Gastroesophageal sphincter (tissue), 4 donors: Measurements from ENCODE around the gene LZTS2. TPM values are rescaled to one million over a fixed set of nuclear protein-coding genes. Genes with fewer than 3 reads are reported as not detected.
A peak's percentile ranks its signal among the peaks of the same experiment; 100 is the strongest.

Source experiments
- ATAC-seq: fragments of 150-250 bp; one replicate; pipeline ENCODE4 v1.9.1; 2016; ENCODE audit warnings: mild to moderate bottlenecking, moderate library complexity
- H3K27ac ChIP-seq, 4 donors: fragments of 200-600 bp; sonication (generic) in 3 of 4; 1 replicate in 3 of 4; 2 replicates in 1 of 4; pipeline ENCODE4 v1.5.1; 2016 to 2019
- H3K27me3 ChIP-seq: fragments of 200-600 bp; sonication (generic); one replicate; pipeline ENCODE4 v1.5.1; 2019
- H3K36me3 ChIP-seq, 2 donors: fragments of 200-600 bp; sonication (generic); one replicate each; pipeline ENCODE4 v1.5.1; 2019; ENCODE audit warnings: control low read depth in 1 of 2
- H3K4me1 ChIP-seq, 3 donors: fragments of 200-600 bp; sonication (generic); 1 replicate in 2 of 3; 2 replicates in 1 of 3; pipeline ENCODE4 v1.5.1; 2016 to 2019; ENCODE audit warnings: control low read depth in 2 of 3
- H3K4me3 ChIP-seq, 2 donors: fragments of 200-600 bp; sonication (generic); one replicate each; pipeline ENCODE4 v1.5.1; 2019; ENCODE audit warnings: mild to moderate bottlenecking in 1 of 2, moderate library complexity in 1 of 2
- H3K9me3 ChIP-seq, 3 donors: fragments of 200-600 bp; sonication (generic); one replicate each; pipeline ENCODE4 v1.5.1; 2017 to 2019; ENCODE audit warnings: control low read depth in 2 of 3
- CTCF ChIP-seq, 4 experiments: fragments of 200-600 bp in 2 of 4; fragments of 450-650 bp in 2 of 4; sonication (generic) in 1 of 4; IDR thresholded peaks; one replicate each; pipeline ENCODE4 v1.5.1; 2017 to 2019; ENCODE audit warnings: antibody characterized with exemption in 4 of 4, mild to moderate bottlenecking in 2 of 4, moderate library complexity in 2 of 4
- EP300 ChIP-seq: sonication (generic); formaldehyde crosslinking; IDR thresholded peaks from one replicate; pipeline ENCODE4 v1.6.1; 2017; ENCODE audit warnings: antibody characterized with exemption, mild to moderate bottlenecking
- POLR2A ChIP-seq, 2 donors: fragments of 450-650 bp; IDR thresholded peaks; one replicate each; pipeline ENCODE4 v1.6.1; 2017; ENCODE audit warnings: antibody characterized with exemption in 2 of 2, mild to moderate bottlenecking in 2 of 2, moderate library complexity in 1 of 2
- POLR2AphosphoS5 ChIP-seq: sonication (generic); formaldehyde crosslinking; IDR thresholded peaks from one replicate; pipeline ENCODE4 v1.6.1; 2017; ENCODE audit warnings: antibody characterized with exemption
- WGBS, 2 donors: methylation state at CpG; one replicate each; pipeline ENCODE4 v1.1.5; 2018; ENCODE audit warnings: low coverage in 1 of 2; 5-methylcytosine and 5-hydroxymethylcytosine counted together
- total RNA-seq, 4 donors: library from RNA; depleted of rRNA; stranded (reverse); fragments of >200 nt; gene quantifications; one replicate each; pipeline ENCODE4 v1.1.0, GENCODE V29; 2016

The LZTS2 gene
- total RNA-seq, 4 donors from 2014 or later, result 134 to 181 (median 141) TPM

DNA sequence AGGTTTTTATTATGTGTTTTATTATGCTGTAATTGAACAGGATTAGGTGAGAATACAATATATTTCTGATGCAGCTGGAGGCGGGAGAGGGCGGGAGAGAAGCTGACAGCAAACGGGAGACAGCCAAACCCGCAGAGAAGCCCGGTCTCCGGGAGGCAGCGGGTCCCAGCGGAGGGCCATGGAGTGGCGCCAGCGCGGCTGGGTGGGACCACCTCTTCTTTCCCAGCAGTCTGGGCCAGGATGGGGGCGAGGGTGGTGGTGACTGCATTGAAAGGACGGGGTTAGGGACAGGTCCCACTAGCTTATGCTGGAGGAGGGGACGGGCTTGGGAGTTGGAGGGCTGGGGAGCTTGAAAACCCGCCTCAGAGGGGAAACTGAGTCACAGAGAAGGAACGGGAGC is 47.7 kb downstream of the LZTS2 start:
- no peak for TF ChIP-seq CTCF (IDR thresholded peaks at IDR 0.05)
- no peak for TF ChIP-seq POLR2A (IDR thresholded peaks at IDR 0.05)
- TF ChIP-seq POLR2AphosphoS5, result no peak
- TF ChIP-seq EP300, result no peak
- Histone ChIP-seq H3K4me3 (no peak overlapping the region), H3K4me1 (peaks cover 0 to 32% (median 17%) of the 10 kb centered on the region in 3 donors), H3K27me3 (peaks cover 65% of the 10 kb centered on the region), H3K9me3 (no peaks in the 10 kb centered on the region), H3K36me3 (no peaks in the 10 kb centered on the region), H3K27ac (no peak overlapping the region)
- no peak for ATAC-seq
- WGBS, 2 donors, result 21% methylated on average over 6 of the region's 16 CpGs; no CpG with 5 or more reads in 1 of the 2 donors

- H3K27me3 ChIP-seq, result peaks cover 73% of the 10 kb centered on the region
- no peak for TF ChIP-seq EP300
- no peak overlapping the region for H3K4me3 ChIP-seq
- H3K4me1 ChIP-seq, result peaks cover 0 to 25% (median 12%) of the 10 kb centered on the region in 3 donors
- no peak overlapping the region for H3K27ac ChIP-seq
- no peaks in the 10 kb centered on the region for H3K36me3 ChIP-seq
- H3K9me3 ChIP-seq, result no peaks in the 10 kb centered on the region
- WGBS, 2 donors, result 15 to 17% methylated on average over 11 to 15 of the region's 62 CpGs
- no peak for ATAC-seq
Measured at GRCh38 chr10:101047961-101048892, 48.6 kb downstream of the LZTS2 start.

GRCh38 chr10:101050208-101051069 is 50.8 kb downstream of the LZTS2 start:
- Histone ChIP-seq H3K27me3 (peaks cover 78% of the 10 kb centered on the region), H3K27ac (no peak overlapping the region), H3K4me1 (peaks cover 0 to 19% (median 8%) of the 10 kb centered on the region in 3 donors), H3K9me3 (no peaks in the 10 kb centered on the region), H3K4me3 (peak overlapping the region in 1 of 2 donors; percentile 20), H3K36me3 (no peaks in the 10 kb centered on the region)
- no peak for TF ChIP-seq EP300
- TF ChIP-seq CTCF (IDR thresholded peaks at IDR 0.05), result peak in 3 of 4 experiments; percentile 58 to 88 (median 65)
- no peak for TF ChIP-seq POLR2AphosphoS5
- TF ChIP-seq POLR2A (IDR thresholded peaks at IDR 0.05), result no peak
- WGBS, 2 donors, result 28 to 43% methylated on average over 4 to 13 of the region's 42 CpGs
- peak; percentile 65 for ATAC-seq

DNA sequence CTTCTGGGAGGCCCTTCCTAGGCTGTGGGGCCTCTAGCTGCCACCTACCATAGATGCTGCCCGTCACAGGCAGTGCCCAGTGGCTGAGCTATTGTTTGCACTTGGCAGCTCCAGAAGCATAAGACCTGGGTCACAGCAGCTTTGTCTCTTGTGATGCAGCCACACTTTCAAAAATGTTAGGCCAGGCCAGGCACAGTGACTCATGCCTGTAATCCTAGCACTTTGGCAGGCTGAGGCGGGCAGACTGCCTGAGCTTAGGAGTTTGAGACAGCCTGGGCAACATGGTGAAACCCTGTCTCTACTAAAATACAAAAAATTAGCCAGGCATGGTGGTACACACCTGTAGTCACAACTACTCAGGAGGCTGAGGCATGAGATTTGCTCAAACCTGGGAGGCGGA is 52.7 kb downstream of the LZTS2 start:
- no peak for ATAC-seq
- Histone ChIP-seq H3K9me3 (no peaks in the 10 kb centered on the region), H3K4me3 (no peak overlapping the region), H3K27ac (no peak overlapping the region), H3K27me3 (peaks cover 62% of the 10 kb centered on the region), H3K36me3 (no peaks in the 10 kb centered on the region), H3K4me1 (peaks cover 0 to 19% (median 8%) of the 10 kb centered on the region in 3 donors)
- TF ChIP-seq POLR2A (IDR thresholded peaks at IDR 0.05), result no peak
- TF ChIP-seq POLR2AphosphoS5, result no peak
- TF ChIP-seq CTCF (IDR thresholded peaks at IDR 0.05), result no peak
- no peak for TF ChIP-seq EP300
- WGBS, 2 donors, result 100% methylated on average over 1 of the region's 3 CpGs

DNA sequence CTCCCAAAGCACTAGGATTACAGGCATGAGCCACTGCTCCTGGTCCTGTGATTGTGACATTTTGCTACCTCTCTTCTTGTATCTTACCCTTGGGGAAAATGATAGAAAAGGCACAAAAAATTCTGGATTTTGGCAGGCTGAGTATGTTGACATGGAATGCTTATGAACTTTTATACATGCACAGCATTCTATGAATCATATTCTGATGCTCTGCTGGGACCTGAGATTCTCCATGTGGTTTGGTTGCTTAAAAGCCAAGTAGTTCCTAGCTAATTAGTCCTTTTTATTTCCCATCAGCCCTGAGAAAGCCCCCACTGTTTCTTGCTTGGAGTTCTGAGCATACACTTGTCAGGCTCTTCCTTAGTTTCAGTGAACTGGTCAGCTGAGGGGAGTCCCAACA is 53.9 kb downstream of the LZTS2 start:
- Histone ChIP-seq H3K27me3 (peaks cover 50% of the 10 kb centered on the region), H3K27ac (no peak overlapping the region), H3K9me3 (no peaks in the 10 kb centered on the region), H3K36me3 (no peaks in the 10 kb centered on the region), H3K4me3 (no peak overlapping the region), H3K4me1 (peaks cover 0 to 10% (median 8%) of the 10 kb centered on the region in 3 donors)
- no peak for ATAC-seq
- TF ChIP-seq POLR2A (IDR thresholded peaks at IDR 0.05), result no peak
- TF ChIP-seq POLR2AphosphoS5, result no peak
- TF ChIP-seq CTCF (IDR thresholded peaks at IDR 0.05), result no peak
- TF ChIP-seq EP300, result no peak
